OCI-LY7 (cell line): Measurements from ENCODE around the gene TOMM20. TPM values are rescaled to one million over a fixed set of nuclear protein-coding genes. Genes with fewer than 3 reads are reported as not detected.

ENCODE experiments used
- BruUV-seq: library from RNA; stranded (reverse); fragments of 400-500 nt; replicated peaks from 2 replicates; lab custom pipeline; 2021; lab: Mats Ljungman, UMichigan
- CTCF ChIA-PET: fragments of 300-600 bp; sonication (Branson Sonifier 250); formaldehyde crosslinking; loops from one replicate; lab custom pipeline; 2022; ENCODE audit warnings: antibody characterized with exemption; ENCODE audit not compliant: unreplicated experiment; lab: Charles Lee
- POLR2A ChIA-PET: fragments of 300-600 bp; sonication (Branson Sonifier 250); formaldehyde crosslinking; loops from one replicate; lab custom pipeline; 2022; ENCODE audit warnings: antibody characterized with exemption; lab: Charles Lee
- DNase-seq: peaks from one replicate; pipeline ENCODE4 v3.0.0-alpha.2; 2015; ENCODE audit warnings: low spot score
- H2AFZ ChIP-seq: fragments of 200-600 bp; sonication (generic), shearing (Covaris generic); 2 replicates; pipeline ENCODE4 v1.6.1; 2014; ENCODE audit warnings: mild to moderate bottlenecking, antibody characterized with exemption, low read length, moderate library complexity
- H3K27ac ChIP-seq: fragments of 200-600 bp; sonication (generic); 2 replicates; pipeline ENCODE4 v1.5.1; 2014; ENCODE audit warnings: mixed run types, low read depth, mild to moderate bottlenecking, moderate library complexity, low read length, inconsistent platforms; ENCODE audit not compliant: poor library complexity, severe bottlenecking
- H3K36me3 ChIP-seq: fragments of 200-600 bp; sonication (generic); 2 replicates; pipeline ENCODE4 v1.6.1; 2014; ENCODE audit warnings: mild to moderate bottlenecking, antibody characterized with exemption, low read length, moderate library complexity, mixed read lengths; ENCODE audit not compliant: insufficient read depth
- H3K4me1 ChIP-seq: fragments of 200-600 bp; sonication (generic); 2 replicates; pipeline ENCODE4 v1.5.1; 2014; ENCODE audit warnings: mild to moderate bottlenecking, low read length; ENCODE audit not compliant: insufficient read depth, poor library complexity, severe bottlenecking
- H3K4me2 ChIP-seq: fragments of 200-600 bp; sonication (generic); 2 replicates; pipeline ENCODE4 v1.6.1; 2014; ENCODE audit warnings: mild to moderate bottlenecking, low read length
- H3K4me3 ChIP-seq: fragments of 200-600 bp; sonication (generic); 2 replicates; pipeline ENCODE4 v1.5.1; 2014; ENCODE audit warnings: mild to moderate bottlenecking, low read depth, low read length; ENCODE audit not compliant: poor library complexity, severe bottlenecking
- H3K79me2 ChIP-seq: fragments of 200-600 bp; sonication (generic); 2 replicates; pipeline ENCODE4 v1.6.1; 2016; ENCODE audit warnings: low read depth, mild to moderate bottlenecking, low read length, moderate library complexity, mixed read lengths; ENCODE audit not compliant: insufficient read depth
- H3K9me2 ChIP-seq: fragments of 200-600 bp; sonication (generic); 2 replicates; pipeline ENCODE4 v1.6.1; 2016; ENCODE audit warnings: mild to moderate bottlenecking, low read length, mixed read lengths; ENCODE audit not compliant: insufficient read depth
- H3K9me3 ChIP-seq: fragments of 200-600 bp; sonication (generic); 2 replicates; pipeline ENCODE4 v1.6.1; 2014; ENCODE audit warnings: mild to moderate bottlenecking, mixed run types, low read length, mixed read lengths
- H4K20me1 ChIP-seq: fragments of 200-600 bp; sonication (generic); 2 replicates; pipeline ENCODE4 v1.6.1; 2014; ENCODE audit warnings: mild to moderate bottlenecking, antibody characterized with exemption, low read length, moderate library complexity, mixed read lengths; ENCODE audit not compliant: insufficient read depth
- EZH2phosphoT487 ChIP-seq: fragments of 200-600 bp; sonication (generic); IDR thresholded peaks from 2 replicates; pipeline ENCODE4 v1.6.1; 2018; ENCODE audit warnings: low read depth, borderline replicate concordance, mild to moderate bottlenecking, mixed run types, antibody characterized with exemption, low read length, moderate library complexity, mixed read lengths
- intact Hi-C: fragments of 100-400 bp; cut with micrococcal nuclease; formaldehyde crosslinking; loops from one replicate; pipeline ENCODE4 v1.10.0; 2022; ENCODE audit not compliant: unreplicated experiment
- total RNA-seq, 2 experiments: library from RNA; depleted of rRNA in 1 of 2; stranded (reverse); fragments of >200 nt in 1 of 2; shearing (Covaris generic) in 1 of 2; gene quantifications; 2 replicates each; pipeline ENCODE4 v1.2.3, GENCODE V29; 2014 to 2022
- TF ChIP-seq, protein P1 (sequence below): fragments of 200-600 bp; sonication (generic); conservative IDR thresholded peaks from 2 replicates; pipeline ENCODE4 v1.5.1; 2014; ENCODE audit warnings: mild to moderate bottlenecking, antibody characterized with exemption, low read length, moderate library complexity, mixed read lengths

The TOMM20 gene
- total RNA-seq, 2 experiments from 2014 or later = 76.7 to 133 TPM

DNA sequence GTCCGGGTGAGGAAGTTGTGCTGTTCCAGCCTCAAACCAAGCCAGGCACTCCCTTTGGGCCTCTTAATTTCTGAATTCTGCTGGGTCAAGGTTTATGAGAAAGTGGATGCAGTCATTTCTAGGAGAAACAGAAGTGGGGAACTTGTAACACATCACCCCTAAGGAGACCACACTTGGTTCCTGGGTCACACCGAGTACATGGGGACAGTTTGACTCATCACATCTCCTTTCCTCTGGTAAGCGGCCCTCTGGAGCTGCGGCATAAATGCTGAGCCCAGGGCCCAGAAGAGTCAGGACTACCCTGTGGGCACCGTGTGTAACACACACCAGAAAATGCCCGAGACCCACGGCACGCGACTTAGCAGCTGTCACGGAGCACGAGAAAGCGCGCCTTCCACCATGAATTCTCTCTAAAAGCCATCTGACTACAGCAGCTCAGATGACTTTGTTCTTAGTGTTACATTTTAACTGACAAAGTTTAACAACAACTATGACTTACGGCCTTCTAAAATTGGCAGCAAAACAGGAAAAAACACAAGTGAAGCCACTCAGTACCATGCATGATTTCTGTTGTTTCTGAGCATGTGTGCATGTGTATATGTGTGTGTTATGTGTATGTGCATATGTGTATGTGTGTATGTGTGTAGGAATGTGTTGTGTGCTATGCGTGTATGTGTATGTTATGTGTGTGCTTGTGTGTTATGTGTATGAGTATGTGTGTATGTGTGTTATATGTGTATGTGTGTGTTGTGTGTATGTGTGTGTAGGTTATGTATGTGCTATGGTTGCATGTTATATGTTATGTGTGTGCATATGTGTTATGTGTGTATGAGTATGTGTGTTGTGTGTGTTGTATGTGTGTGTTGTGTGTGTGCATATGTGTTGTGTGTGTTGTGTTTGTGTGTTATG is 50.8 kb downstream of the TOMM20 start:
- H3K9me3 ChIP-seq = no peaks in the 10 kb centered on the region
- intact Hi-C loops = loop anchor here (2.0 kb wide), 1 partner anchor 115 kb away; no protein-coding TSS in a partner anchor
- no peak for TF ChIP-seq EZH2phosphoT487
- TF ChIP-seq, protein P1, sequence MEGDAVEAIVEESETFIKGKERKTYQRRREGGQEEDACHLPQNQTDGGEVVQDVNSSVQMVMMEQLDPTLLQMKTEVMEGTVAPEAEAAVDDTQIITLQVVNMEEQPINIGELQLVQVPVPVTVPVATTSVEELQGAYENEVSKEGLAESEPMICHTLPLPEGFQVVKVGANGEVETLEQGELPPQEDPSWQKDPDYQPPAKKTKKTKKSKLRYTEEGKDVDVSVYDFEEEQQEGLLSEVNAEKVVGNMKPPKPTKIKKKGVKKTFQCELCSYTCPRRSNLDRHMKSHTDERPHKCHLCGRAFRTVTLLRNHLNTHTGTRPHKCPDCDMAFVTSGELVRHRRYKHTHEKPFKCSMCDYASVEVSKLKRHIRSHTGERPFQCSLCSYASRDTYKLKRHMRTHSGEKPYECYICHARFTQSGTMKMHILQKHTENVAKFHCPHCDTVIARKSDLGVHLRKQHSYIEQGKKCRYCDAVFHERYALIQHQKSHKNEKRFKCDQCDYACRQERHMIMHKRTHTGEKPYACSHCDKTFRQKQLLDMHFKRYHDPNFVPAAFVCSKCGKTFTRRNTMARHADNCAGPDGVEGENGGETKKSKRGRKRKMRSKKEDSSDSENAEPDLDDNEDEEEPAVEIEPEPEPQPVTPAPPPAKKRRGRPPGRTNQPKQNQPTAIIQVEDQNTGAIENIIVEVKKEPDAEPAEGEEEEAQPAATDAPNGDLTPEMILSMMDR = no peak
- no TSS peak for BruUV-seq
- H2AFZ ChIP-seq = peak overlapping the region; percentile 43; the same call in 1 of the 2 replicates
- peaks cover 70% of the 10 kb centered on the region for H3K4me1 ChIP-seq
- no peaks in the 10 kb centered on the region for H3K36me3 ChIP-seq
- H3K27ac ChIP-seq = peak overlapping the region; percentile 3
- no peak overlapping the region for H3K4me2 ChIP-seq
- POLR2A ChIA-PET = interaction anchor here (1.2 kb wide), 1 partner anchor 354 kb away, joined by 3 read pairs; no protein-coding TSS in a partner anchor
- no peaks in the 10 kb centered on the region for H4K20me1 ChIP-seq
- H3K4me3 ChIP-seq = no peak overlapping the region
- no peak for DNase-seq
- H3K9me2 ChIP-seq = no peaks in the 10 kb centered on the region
- H3K79me2 ChIP-seq = no peaks in the 10 kb centered on the region
- CTCF ChIA-PET = interaction anchor here (0.6 kb wide), 1 partner anchor 103 kb away, joined by 4 read pairs; no protein-coding TSS in a partner anchor

GRCh38 chr1:235077163-235077540 is 51.5 kb downstream of the TOMM20 start:
- ChIA-PET CTCF (interaction anchor here (0.6 kb wide), 1 partner anchor 103 kb away, joined by 4 read pairs; no protein-coding TSS in a partner anchor), POLR2A (interaction anchor here (1.2 kb wide), 1 partner anchor 353 kb away, joined by 3 read pairs; no protein-coding TSS in a partner anchor)
- H3K27ac ChIP-seq = peak overlapping the region; percentile 3
- H3K4me1 ChIP-seq = peaks cover 74% of the 10 kb centered on the region
- no peak overlapping the region for H3K4me3 ChIP-seq
- peak overlapping the region; percentile 43; the same call in 1 of the 2 replicates for H2AFZ ChIP-seq
- DNase-seq = no peak
- intact Hi-C loops = no loop called here
- BruUV-seq = no TSS peak
- no peaks in the 10 kb centered on the region for H3K9me2 ChIP-seq
- no peak overlapping the region for H3K4me2 ChIP-seq
- no peaks in the 10 kb centered on the region for H3K36me3 ChIP-seq
- H3K9me3 ChIP-seq = no peaks in the 10 kb centered on the region
- TF ChIP-seq, protein P1 = no peak
- TF ChIP-seq EZH2phosphoT487 = no peak
- H3K79me2 ChIP-seq = no peaks in the 10 kb centered on the region
- H4K20me1 ChIP-seq = no peaks in the 10 kb centered on the region
